HuH-7 (cell line): ENCODE measurements around the gene EDIL3.

Experiments used
- DNase-seq: peaks from one replicate; pipeline ENCODE4 v3.0.0; 2011; ENCODE audit warnings: low spot score

Gene EDIL3

DNA sequence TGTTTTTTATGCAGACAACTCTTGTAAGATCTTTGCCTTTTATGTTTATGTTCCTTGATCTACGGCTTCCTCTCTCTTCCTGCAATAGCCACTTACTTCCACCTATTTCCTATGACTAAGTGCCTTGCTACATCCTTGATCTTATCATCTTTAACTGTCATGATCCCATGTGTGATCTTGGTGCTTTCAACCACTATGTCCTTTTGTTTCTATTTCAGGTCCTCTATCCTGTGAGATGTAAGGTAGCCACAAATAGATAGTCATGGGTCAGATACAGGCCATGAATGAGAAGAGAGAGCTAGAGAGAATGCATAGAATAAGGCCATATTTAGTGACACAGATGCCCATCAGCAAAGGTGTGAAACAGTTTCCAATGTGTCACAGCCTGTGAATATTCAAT is 420.4 kb downstream of the EDIL3 start:
- no peak for DNase-seq

DNA sequence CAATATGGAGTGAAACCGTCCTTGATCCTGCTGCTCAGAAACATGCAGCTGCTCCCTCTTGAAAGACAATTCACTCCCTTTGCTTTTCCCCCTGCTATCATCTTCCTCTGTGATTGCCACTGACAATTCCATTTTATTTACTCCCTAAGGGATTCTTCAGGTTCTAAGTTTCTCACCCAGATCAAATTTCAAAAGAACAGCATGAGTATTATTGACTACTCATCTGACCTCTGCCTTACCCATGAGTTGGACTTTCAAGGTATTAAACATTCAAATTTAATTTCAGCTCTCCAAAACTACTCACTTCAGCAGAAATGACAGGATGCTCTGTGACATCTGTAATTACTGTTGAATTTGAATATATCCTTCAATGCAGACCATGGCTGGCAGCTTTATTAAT is 427.5 kb downstream of the EDIL3 start:
- no peak for DNase-seq

DNA sequence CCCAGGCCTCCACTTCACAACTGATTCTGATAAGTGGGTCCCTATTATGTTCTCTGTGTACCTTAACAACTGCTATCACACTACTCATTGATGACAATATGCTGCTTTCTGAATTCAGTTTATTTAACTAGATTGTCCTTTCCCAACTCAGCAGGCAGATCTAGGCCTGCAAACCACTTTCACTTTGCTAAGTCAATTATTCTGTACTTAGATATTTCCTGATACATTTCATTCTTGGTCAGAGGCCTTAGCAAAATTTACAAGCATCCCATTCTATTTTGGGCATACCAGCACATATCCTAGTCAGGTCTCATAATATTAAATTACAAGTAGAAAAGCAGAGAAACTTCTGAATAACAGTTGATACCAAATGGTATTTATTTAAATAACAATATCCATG is 428.3 kb downstream of the EDIL3 start:
- DNase-seq: no peak

DNA sequence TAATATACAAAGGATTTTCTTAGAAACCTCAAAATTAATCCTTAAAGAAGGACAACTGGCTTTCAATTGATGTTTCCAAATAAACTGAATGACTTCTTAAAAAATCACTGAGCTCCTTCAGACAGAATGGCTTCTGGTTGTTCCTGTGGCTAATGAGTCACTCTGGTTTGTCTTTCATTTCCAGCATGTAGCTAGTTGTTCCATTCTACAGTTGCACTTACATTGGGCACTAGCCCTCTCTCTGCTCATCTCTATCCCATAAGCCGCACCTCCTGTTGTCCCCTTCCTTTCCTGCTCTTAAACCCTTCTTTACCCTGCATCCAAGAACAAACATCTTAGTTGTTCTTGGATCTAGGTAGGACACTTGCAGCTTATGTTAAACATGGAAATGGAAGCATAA is 428.8 kb downstream of the EDIL3 start:
- no peak for DNase-seq

DNA sequence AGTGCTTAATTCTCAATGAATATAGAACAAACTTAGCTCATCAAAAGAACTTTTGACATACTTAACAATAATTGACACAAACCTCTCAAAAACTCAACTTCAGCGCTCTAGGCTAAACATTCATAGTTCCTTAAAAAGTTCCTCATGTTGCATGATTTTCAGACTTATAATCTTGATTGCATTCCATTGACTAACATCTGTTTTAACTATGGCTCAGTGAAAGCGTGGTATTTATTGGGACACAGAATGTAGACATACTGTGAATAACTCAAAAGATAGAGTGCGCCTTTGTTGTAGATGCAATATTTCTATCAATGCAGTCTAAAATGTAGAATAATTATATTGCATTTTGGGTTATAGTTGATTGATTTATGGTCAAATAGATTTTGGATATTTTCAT is 436.9 kb downstream of the EDIL3 start:
- DNase-seq: no peak

DNA sequence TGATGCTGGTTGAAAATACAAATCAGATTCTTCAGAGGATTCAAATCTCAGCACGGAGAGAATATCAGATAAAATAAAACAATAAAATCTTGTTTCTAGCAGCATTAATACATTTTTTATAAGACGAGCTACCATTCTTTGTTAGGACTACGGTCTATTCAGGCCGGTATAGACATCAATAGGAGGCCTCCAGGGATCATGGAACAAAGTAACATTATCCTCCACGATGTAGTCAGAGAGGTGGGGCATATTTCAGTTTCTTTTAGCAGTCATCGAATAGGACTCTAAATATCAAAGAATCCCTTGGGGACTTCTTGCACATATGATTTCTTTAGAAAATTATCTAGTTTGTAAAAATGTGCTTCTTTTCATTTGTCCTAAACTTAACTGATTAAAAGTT is 438.2 kb downstream of the EDIL3 start:
- no peak for DNase-seq

DNA sequence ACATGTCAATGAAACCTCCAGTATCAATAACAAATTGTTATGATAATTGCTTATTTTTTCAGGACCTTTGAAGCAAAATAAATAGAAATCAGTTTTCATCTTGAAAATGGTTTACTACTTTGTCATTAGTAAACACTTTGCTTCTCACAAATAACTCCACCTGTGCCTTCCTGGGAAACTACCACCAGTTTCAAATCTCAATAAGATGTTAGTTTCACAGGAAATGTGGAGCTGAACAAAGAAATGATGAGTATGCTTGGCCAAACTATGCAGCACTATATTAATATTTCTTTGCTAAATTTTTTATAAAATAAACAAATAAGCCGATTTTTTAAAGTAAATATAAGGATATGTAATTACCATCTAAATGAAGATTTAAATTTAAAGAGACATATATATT is 442.5 kb downstream of the EDIL3 start:
- DNase-seq: no peak

DNA sequence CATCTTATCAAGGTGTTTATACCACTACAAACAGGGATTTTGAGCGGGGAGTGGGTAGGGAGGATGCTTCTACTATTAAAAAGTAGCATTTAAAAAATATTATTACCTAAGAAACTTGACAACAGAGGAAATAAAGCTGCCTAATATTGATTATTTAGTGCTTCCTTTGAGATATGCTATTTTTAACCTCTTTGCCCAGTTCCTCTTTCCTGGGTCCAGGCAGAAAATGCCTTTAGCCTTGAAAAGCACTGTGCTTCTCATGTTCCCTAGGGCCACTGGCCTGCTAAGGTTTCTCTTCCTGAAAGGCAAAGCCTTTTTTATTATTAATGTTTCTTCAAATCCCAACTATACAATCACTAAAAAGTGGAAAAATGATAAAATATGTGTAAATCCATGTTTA is 446.8 kb downstream of the EDIL3 start:
- DNase-seq: no peak

DNA sequence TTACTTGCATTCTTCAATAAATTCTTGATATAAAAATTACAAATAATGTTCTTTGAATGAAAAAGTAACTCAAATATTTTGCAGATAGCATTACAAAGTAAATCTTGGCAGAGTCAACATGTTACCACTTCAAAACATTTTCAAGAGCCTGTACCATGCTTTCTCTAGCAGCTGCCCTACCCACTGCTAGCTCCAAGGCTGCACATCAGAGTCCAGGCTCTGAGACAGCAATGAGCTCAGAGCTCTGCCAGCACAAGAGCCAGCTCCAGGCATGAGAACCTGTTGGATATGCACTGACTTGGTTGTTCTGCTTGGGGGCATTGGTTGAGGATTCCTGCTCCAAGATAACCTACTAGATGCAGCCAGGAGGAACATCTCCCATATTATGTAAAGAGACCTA is 452.7 kb downstream of the EDIL3 start:
- no peak for DNase-seq

DNA sequence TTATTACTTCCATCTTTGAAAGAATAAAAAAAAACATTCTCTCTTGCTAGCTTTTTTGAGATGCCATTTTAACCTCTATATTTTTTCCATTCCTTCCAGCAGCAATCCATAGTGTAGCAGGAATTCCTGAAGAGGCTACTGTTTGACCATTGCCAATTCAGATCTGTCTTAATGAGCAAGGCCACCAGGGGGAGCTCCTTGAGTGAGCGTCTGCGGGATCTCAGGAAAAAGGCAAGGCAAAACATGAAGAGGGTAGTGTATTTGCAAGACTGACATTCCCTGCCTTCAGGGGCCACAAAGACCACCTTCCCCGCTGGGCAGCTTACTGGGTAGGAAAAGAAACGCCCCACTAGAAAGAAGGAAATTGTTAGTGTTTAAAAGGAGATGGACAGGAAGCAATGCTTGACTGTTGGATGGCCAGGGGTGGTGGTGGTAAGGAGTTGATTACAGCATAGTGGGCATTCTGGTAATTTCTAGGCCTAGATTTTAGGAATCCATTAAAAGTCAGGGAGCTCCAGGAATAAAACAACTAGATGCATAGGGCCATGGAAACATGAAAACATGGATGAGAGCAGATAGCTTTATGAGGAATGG is 457.4 kb downstream of the EDIL3 start:
- DNase-seq: peak; percentile 34

DNA sequence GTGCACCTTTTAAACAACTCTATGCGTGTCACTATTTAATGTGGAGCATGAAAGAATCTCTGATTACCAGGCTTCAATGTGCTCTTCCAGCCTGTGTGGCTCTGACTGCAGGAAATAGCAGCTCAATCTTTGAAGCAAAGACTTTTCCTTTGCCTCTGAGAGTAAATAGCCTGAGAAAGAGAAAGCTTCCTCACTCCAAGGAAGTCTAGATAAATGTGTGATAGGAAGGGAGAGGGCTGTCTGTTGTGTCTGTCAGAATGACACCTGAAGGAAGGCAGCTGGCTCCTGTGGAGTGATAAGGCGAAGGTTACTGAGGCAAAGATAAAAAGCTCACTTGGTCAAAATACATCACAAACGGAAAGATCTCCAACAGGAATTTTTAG is 458.7 kb downstream of the EDIL3 start:
- no peak for DNase-seq

DNA sequence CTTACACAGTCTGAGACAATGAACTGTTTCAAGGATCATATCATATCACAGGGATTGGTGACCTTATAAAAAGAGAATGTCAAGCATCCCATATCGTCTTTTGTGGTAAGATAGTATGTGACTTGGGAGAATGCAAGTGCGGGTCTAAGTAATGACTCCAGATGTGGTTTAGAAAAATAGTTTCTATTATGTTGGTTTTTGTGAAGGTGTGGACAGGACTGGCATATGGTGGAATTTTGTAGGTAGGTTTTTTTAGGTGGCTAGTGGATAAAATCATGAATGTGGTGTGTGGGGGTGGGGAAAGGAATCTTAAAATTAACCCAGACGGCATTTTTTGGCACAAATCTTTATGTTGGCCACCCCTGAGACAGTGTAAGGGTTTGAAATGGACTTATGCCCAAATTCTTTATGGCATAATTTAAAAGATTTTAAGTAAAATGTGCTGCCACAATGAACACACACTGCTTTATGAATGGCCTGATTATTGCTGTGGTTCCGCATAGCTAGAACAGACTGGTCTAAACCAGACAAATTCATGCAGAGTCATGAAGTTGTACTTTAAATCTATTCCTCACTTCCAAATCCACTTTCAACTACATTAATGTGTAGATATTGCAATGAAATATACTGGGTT is 459.2 kb downstream of the EDIL3 start:
- DNase-seq: no peak

DNA sequence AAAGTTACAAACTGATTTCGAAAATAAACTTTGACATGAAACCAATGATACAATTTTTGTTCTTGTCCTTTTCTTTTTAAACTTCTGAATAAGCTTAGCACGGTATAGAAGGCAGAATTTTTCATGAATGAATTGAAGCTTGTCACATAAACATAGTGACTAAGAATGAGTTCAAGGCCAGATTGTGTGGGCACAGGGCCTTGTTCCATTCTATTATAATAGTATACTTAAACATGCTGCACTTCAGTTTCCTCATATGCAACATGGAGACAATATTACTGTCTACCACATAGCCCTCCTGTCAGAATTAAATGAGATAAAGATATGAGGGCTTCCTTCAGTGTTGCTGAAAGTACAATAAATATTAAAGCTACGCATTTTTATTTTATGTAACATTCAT is 459.8 kb downstream of the EDIL3 start:
- DNase-seq: no peak

DNA sequence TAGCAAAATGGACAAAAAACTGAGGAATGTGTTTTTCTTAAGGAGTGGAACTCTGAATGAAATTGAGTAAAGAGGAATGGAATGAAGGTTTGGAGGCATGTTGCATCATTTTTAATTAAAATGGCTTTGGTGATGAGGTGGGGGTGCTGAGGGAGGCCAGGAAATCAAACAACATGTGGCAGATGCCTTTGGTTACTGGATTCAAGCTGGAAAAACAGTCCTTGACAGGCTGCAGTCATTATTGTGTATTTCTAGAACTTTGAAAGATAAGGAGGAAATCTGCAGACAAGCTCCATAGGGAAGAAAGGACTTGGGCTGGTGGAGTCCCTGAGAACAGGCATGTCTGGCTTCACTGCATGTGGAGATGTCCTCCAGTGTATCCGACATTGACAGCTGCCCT is 460.5 kb downstream of the EDIL3 start:
- no peak for DNase-seq

DNA sequence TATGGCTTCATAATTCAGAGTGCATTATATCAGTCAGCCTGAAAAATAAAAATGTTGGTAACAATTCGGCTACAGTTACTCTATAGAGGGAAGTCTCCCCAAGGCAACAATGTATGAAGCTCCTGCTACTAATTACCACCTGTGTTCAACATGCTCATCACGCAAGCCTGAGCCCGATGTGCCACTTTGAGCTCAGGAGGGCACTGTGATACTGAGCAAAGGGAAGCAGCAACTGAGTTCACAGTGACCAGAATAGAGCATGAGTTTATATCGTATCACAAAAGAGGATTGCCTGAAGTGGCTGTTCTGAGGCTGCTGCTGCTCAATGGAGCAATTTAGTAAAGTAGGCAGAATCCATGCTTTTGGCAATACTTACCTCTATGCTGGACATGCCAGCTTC is 462.0 kb downstream of the EDIL3 start:
- no peak for DNase-seq

DNA sequence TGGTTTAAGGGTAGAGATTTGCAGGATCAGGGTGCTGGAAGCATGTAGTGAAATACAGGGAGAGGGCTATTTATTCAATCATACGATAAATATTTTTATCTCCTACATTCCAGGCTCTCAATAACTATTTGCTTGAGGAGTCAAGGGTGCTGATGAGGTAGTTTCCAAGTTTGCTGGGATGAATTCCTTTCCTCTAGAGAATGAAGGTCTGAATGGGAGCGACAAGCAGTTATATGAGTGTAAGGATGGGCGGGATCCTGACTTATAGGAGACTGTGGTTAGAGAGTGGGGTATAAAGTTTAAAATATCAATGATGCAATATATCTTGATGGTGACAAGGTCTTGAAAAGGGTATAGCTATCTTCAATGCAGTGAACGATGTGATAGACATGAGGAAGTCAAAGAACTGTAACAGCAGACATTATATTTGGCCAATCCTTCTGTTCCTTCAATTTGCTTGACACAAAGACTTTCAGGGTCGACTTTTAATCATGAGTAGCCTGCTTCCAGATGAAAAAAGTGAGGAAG is 462.9 kb downstream of the EDIL3 start:
- DNase-seq: no peak

DNA sequence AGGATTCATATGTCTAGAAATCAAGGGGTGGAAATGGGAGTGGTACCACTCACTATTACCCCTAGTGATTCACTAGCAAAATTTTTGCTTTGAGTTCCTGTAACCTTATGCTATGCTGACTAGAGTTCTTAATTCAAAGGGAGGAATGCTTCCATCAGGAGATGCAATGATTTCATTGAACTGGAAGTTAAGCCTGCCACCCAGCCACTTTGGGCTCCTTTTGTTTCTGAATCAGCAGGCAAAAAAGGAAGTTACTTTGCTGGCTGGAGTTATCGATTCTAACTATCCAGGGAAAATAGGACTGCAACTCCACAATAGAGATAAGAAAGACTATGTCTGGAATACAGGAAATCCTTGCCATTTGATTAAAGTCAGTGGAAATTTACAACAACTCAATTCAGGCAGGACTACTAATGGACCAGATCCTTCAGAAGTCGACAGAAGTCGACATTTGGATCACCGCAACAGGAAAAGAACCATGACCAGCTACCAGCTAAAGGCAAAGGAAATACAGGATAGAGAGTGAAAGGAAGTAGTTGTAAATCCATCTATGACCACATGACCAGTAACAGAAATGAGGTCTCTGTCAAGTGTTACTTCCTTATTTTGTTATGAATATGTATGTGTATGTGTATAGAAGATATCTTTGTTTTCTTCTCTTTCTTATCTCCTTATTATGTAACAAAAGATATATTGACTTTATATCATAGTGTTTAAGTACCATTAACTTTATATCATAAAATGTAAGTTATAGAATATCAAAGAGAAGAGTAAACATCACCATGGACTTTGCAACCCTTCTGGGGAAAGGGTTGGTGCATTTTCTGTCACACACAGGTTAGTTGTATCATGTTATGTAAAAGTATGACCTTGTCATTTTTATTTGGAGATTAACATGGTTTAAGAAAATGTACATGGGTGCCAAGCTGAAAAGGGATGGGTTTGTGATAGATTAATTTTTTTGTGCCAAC is 465.3 kb downstream of the EDIL3 start:
- no peak for DNase-seq

DNA sequence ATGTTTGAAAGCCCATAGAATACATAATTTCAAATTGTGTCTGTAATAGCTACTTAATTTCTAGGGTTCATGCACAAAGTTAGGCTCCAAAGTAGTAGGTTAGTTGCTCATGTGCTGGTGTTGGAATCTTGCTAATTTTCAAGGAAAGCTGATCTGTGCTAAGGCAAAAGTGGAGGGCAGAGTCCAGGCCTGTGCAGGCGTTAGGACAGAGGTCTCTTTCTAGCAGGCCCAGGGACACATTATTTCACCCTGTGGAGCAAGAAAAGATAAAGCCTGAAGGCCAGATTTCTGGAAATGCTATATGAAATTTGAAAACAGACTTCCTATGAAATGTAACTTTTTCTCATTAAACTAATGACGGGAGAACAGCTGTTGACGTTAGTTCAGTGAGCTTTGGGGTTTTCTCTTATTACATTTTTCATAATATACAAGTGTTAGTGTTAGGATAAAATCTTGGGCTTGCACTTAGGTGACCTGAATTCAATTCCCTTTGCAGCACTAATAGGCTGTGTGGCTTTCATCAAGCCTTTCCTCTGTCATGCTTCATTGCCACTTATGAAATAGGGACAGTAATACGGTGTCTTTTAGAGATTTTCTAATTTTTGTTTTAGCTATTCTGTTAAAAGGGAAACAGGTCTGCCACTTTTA is 467.3 kb downstream of the EDIL3 start:
- DNase-seq: peak; percentile 3

DNA sequence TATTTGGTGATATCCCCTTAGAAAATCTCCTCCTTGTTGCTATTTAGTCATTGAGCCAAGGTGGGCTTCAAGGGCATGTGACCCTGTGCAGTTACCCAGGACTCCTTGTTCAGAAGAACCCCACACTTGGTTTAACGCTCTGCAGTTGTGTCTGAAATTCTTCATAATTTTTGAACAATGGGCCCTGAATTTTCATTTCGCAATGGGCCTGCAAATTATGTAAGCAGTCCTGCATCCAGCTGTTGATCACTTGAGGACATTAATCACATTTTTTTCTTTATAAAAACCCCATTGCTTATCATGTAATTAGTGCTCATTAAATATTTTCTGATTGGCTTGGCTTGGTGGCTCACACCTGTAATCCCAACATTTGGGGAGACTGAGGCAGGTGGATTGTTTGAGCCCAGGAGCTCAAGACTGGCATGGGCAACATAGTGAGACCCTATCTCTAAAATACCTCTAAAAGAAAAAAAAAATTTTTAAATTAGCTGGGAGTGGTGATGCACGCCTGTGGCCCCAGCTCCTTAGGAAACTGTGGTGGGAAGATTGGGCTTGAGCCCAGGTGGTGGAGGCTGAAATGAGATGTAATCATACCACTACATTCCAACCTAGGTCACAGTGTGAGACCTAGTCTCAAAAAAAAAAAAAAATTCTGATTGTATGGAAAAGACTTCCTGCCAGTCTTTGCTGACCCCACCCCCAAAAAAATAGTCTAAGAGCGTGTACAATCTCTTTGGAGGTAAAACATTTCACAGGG is 469.8 kb downstream of the EDIL3 start:
- no peak for DNase-seq

DNA sequence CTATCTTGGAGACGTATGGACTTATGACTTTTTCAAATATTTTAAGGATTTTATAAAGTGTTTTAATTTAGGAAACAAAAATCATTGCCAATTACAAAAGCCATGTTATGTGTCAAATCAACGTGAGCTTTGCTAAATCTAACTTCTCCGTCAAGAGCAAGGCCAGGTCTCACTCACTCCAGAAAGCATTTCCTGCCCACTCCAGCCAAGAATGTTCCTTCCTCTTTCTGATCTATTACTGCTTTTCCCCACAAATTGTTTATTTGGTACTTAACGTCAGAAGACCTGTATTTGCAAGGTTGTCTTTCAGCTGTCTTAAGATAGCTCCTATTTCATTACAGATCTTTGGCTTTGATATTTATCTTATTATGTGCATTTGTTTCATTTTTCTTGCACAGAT is 470.5 kb downstream of the EDIL3 start:
- DNase-seq: no peak

DNA sequence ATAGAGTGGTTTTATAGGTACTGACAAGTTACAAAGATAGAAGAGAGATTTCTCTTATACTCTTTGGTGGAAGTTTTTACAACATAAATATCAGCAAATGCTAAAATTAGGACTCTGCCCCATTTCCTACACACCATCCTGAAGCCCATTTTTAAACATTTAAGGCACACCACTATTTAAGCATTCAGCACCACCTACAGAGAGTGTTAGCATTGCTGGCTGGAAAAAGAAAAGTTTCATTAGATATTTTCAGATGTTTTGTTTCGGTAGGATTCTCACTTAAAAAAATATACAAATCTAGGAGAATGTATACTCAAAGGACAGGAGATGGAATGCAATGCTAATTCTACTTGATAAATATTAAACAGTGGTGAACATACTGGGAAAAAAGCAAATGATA is 471.1 kb downstream of the EDIL3 start:
- DNase-seq: no peak
